Sigmoid colon (tissue), 7 donors: ENCODE measurements around the gene STX4. TPM values are rescaled to one million over a fixed set of nuclear protein-coding genes. Genes with fewer than 3 reads are reported as not detected.
A peak's percentile ranks its signal among the peaks of the same experiment; 100 is the strongest.

Experiments used
- DNase-seq: peaks from one replicate; pipeline ENCODE4 v3.0.0-alpha.2; 2019
- H3K27ac ChIP-seq, 4 donors: fragments of 200-600 bp; sonication (generic); one replicate each; pipeline ENCODE4 v1.5.1; 2016 to 2019; ENCODE audit warnings: mild to moderate bottlenecking in 1 of 4
- H3K27me3 ChIP-seq, 3 donors: fragments of 200-600 bp; sonication (generic); one replicate each; pipeline ENCODE4 v1.5.1; 2019; ENCODE audit warnings: mild to moderate bottlenecking in 1 of 3
- H3K36me3 ChIP-seq, 4 donors: fragments of 200-600 bp; sonication (generic); one replicate each; pipeline ENCODE4 v1.5.1; 2016 to 2019
- H3K4me1 ChIP-seq, 4 donors: fragments of 200-600 bp; sonication (generic); one replicate each; pipeline ENCODE4 v1.5.1; 2017 to 2019
- H3K4me3 ChIP-seq, 4 donors: fragments of 200-600 bp; sonication (generic); one replicate each; pipeline ENCODE4 v1.5.1; 2017 to 2019; ENCODE audit warnings: mild to moderate bottlenecking in 2 of 4, moderate library complexity in 1 of 4
- H3K9me3 ChIP-seq, 4 donors: fragments of 200-600 bp in 3 of 4; sonication (generic) in 3 of 4; one replicate each; pipeline versions ENCODE4 v1.5.1 to v1.6.1; 2013 to 2019
- EP300 ChIP-seq, 4 donors: sonication (generic); formaldehyde crosslinking; IDR thresholded peaks; one replicate each; pipeline ENCODE4 v1.6.1; 2017; ENCODE audit warnings: antibody characterized with exemption in 4 of 4
- POLR2A ChIP-seq, 2 donors: fragments of 450-650 bp; IDR thresholded peaks; one replicate each; pipeline ENCODE4 v1.6.1; 2016; ENCODE audit warnings: antibody characterized with exemption in 2 of 2, mild to moderate bottlenecking in 2 of 2, moderate library complexity in 2 of 2
- POLR2AphosphoS5 ChIP-seq, 4 donors: sonication (generic); formaldehyde crosslinking; IDR thresholded peaks; one replicate each; pipeline ENCODE4 v1.6.1; 2017; ENCODE audit warnings: antibody characterized with exemption in 4 of 4
- WGBS, 2 donors: extraction: QIAGEN DNeasy Blood & Tissue Kit; methylation state at CpG; one replicate each; pipeline ENCODE4 v1.1.7; 2013; 5-methylcytosine and 5-hydroxymethylcytosine counted together
- intact Hi-C: fragments of 100-400 bp; cut with DNase I; formaldehyde crosslinking; loops from one replicate; pipeline ENCODE4 v1.15.1; 2023
- polyA plus RNA-seq, 3 donors: library from polyadenylated mRNA; stranded (reverse); fragments of 200-250 nt; gene quantifications; one replicate each; pipeline ENCODE4 v1.2.3, GENCODE V29; 2013
- total RNA-seq, 4 donors: library from RNA; depleted of rRNA; stranded (reverse); fragments of >200 nt; gene quantifications; one replicate each; pipeline ENCODE4 v1.1.0, GENCODE V29; 2016
- TF ChIP-seq, protein P1 (sequence below), 4 experiments: fragments of 450-650 bp in 3 of 4; fragments of 200-600 bp in 1 of 4; IDR thresholded peaks; one replicate each; pipeline ENCODE4 v1.5.1; 2016 to 2019; ENCODE audit warnings: antibody characterized with exemption in 4 of 4, mild to moderate bottlenecking in 3 of 4, moderate library complexity in 2 of 4
- donor health status: healthy with polysubstance abuse.
- donor health status: Bipolar disorder and iron deficiency.
- donor health status: healthy.

The STX4 gene
- total and polyA plus RNA-seq, 7 donors, result 23.9 to 76.3 (median 47.2) TPM

DNA sequence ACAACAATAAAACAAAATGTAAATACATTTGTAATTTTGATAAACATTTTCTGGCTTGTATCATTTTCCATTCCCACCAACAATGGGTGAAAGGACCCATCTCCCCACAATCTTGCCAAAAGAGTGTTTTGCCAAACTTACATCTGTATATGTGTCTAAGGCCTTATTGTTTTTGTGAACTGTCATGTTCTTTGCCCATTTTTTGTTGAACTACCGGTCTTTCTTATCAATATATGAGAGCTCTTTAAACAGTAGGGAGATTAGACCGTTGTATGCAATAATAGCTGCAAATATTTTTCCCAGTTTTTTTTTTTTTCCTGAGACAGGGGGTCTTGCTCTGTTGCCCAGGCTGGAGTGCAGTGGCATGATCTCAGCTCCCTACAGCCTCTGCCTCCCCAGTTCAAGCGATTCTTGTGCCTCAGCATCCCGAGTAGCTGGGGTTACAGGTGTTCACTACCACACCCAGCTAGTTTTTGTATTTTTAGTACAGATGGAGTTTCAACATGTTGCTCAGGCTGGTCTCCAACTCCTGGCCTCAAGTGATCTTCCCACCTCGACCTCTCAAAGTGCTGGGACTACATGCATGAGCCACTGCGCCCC is 9.6 kb upstream of the STX4 start:
- Histone ChIP-seq H3K27ac (no peak overlapping the region), H3K27me3 (no peaks in the 10 kb centered on the region), H3K36me3 (no peaks in the 10 kb centered on the region), H3K9me3 (no peaks in the 10 kb centered on the region), H3K4me3 (no peak overlapping the region), H3K4me1 (no peaks in the 10 kb centered on the region)
- 69 to 85% methylated on average over 6 of the region's 6 CpGs for WGBS, 2 donors
- no peak for DNase-seq
- intact Hi-C loops, result no loop called here
- TF ChIP-seq, protein P1, sequence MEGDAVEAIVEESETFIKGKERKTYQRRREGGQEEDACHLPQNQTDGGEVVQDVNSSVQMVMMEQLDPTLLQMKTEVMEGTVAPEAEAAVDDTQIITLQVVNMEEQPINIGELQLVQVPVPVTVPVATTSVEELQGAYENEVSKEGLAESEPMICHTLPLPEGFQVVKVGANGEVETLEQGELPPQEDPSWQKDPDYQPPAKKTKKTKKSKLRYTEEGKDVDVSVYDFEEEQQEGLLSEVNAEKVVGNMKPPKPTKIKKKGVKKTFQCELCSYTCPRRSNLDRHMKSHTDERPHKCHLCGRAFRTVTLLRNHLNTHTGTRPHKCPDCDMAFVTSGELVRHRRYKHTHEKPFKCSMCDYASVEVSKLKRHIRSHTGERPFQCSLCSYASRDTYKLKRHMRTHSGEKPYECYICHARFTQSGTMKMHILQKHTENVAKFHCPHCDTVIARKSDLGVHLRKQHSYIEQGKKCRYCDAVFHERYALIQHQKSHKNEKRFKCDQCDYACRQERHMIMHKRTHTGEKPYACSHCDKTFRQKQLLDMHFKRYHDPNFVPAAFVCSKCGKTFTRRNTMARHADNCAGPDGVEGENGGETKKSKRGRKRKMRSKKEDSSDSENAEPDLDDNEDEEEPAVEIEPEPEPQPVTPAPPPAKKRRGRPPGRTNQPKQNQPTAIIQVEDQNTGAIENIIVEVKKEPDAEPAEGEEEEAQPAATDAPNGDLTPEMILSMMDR (IDR thresholded peaks at IDR 0.05), result no peak
- no peak for TF ChIP-seq EP300 (IDR thresholded peaks at IDR 0.05)
- TF ChIP-seq POLR2AphosphoS5 (IDR thresholded peaks at IDR 0.05), result no peak
- no peak for TF ChIP-seq POLR2A (IDR thresholded peaks at IDR 0.05)

DNA sequence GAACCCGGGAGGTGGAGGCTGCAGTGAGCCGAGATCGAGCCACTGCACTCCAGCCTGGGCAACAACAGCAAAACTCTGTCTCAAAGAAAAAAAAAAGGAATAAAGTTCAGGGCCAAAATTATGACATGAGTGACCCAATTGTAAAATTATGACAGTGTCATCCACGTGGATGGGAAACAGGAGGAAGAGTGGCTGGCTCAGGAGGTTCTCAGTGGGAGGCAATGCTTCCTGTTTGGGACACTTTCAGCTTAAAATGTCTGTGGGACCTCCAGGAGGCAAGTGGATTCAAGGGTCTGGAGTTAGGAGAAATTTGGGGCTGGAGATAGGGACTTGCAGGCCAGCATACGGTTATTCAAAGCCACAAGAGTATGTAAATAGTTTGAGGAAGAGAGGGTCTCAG is 8.0 kb upstream of the STX4 start:
- Histone ChIP-seq H3K27me3 (no peaks in the 10 kb centered on the region), H3K9me3 (no peaks in the 10 kb centered on the region), H3K4me3 (no peak overlapping the region), H3K36me3 (no peaks in the 10 kb centered on the region), H3K27ac (no peak overlapping the region), H3K4me1 (no peaks in the 10 kb centered on the region)
- no peak for DNase-seq
- intact Hi-C loops, result no loop called here
- TF ChIP-seq, protein P1 (IDR thresholded peaks at IDR 0.05), result no peak
- TF ChIP-seq POLR2AphosphoS5 (IDR thresholded peaks at IDR 0.05), result peak in 1 of 4 donors; percentile 34
- TF ChIP-seq EP300 (IDR thresholded peaks at IDR 0.05), result no peak
- TF ChIP-seq POLR2A (IDR thresholded peaks at IDR 0.05), result no peak
- WGBS, 2 donors, result 84 to 85% methylated on average over 5 of the region's 5 CpGs

DNA sequence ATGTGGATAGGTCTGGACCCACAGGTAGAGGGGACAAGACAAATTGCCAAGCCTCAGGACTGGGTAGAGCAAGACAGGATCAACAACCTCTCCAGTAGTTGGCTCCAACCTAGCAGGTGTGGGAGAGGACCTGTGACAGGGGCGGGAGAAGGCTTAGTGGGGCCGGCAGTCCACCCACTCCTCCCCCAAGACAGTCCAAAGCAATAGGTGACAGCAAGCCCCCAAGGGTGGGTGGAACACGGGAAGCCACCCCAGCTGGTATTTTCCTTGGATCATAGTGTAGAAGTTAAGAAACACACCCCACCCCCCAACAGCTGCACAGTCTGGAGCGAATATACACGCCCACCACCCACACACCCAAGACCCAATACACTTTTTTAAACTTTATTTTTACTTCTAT is 4.1 kb upstream of the STX4 start:
- intact Hi-C loops, result no loop called here
- Histone ChIP-seq H3K36me3 (no peaks in the 10 kb centered on the region), H3K27ac (no peak overlapping the region), H3K9me3 (no peaks in the 10 kb centered on the region), H3K4me3 (no peak overlapping the region), H3K27me3 (no peaks in the 10 kb centered on the region), H3K4me1 (peaks cover 0 to 12% (median 9%) of the 10 kb centered on the region in 4 donors)
- 92% methylated on average over 5 of the region's 5 CpGs for WGBS, 2 donors
- no peak for DNase-seq
- TF ChIP-seq POLR2AphosphoS5 (IDR thresholded peaks at IDR 0.05) (no peak), POLR2A (IDR thresholded peaks at IDR 0.05) (no peak), EP300 (IDR thresholded peaks at IDR 0.05) (no peak)
- TF ChIP-seq, protein P1 (IDR thresholded peaks at IDR 0.05), result no peak

DNA sequence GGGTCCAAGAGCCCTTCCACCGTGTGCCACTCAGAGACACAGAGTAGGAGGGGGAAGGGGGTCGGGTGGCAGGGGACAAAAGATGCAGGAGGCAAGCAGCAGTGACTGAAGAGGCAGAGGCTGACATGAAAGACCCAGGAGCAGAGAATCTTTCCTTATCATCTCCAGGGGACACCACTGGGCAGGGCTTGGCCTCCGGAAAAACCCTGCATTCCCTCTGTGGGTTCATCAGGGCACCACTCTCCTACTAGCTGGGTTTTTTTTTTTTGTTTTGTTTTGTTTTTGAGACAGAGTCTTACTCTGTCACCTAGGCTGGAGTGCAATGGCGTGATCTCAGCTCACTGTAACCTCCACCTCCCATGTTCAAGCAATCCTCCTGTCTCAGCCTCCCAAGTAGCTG is 2.1 kb upstream of the STX4 start:
- TF ChIP-seq EP300 (IDR thresholded peaks at IDR 0.05) (no peak), POLR2A (IDR thresholded peaks at IDR 0.05) (no peak), POLR2AphosphoS5 (IDR thresholded peaks at IDR 0.05) (no peak)
- TF ChIP-seq, protein P1 (IDR thresholded peaks at IDR 0.05), result no peak
- no peak for DNase-seq
- Histone ChIP-seq H3K27ac (no peak overlapping the region), H3K9me3 (no peaks in the 10 kb centered on the region), H3K36me3 (peaks cover 0 to 17% (median 4%) of the 10 kb centered on the region in 4 donors), H3K27me3 (no peaks in the 10 kb centered on the region), H3K4me3 (no peak overlapping the region), H3K4me1 (peaks cover 0 to 28% (median 18%) of the 10 kb centered on the region in 4 donors)
- 89 to 91% methylated on average over 4 of the region's 4 CpGs for WGBS, 2 donors
- intact Hi-C loops, result no loop called here
